GM23248 (cell line): ENCODE measurements around the gene OPCML. TPM values are rescaled to one million over a fixed set of nuclear protein-coding genes. Genes with fewer than 3 reads are reported as not detected.

Experiments
- DNase-seq: peaks from one replicate; pipeline ENCODE4 v3.0.0-alpha.2; 2015
- H2AFZ ChIP-seq: fragments of 200-600 bp; sonication (generic); 2 replicates; pipeline ENCODE4 v1.6.1; 2016; ENCODE audit warnings: antibody characterized with exemption
- H3F3A ChIP-seq: fragments of 200-600 bp; sonication (generic); 2 replicates; pipeline ENCODE4 v1.6.1; 2016; ENCODE audit warnings: mild to moderate bottlenecking, antibody characterized with exemption, mixed run types; ENCODE audit not compliant: insufficient read depth
- H3K27ac ChIP-seq: fragments of 200-600 bp; sonication (generic); 2 replicates; pipeline ENCODE4 v1.5.1; 2016; ENCODE audit warnings: mild to moderate bottlenecking
- H3K27me3 ChIP-seq: fragments of 200-600 bp; sonication (generic); replicated peaks from 2 replicates; pipeline ENCODE4 v1.6.1; 2016; ENCODE audit warnings: mild to moderate bottlenecking; ENCODE audit not compliant: insufficient read depth
- H3K36me3 ChIP-seq: fragments of 200-600 bp; sonication (generic); 2 replicates; pipeline ENCODE4 v1.6.1; 2016; ENCODE audit warnings: low read depth, mild to moderate bottlenecking
- H3K4me1 ChIP-seq: fragments of 200-600 bp; sonication (generic); 2 replicates; pipeline ENCODE4 v1.6.1; 2016; ENCODE audit warnings: mild to moderate bottlenecking; ENCODE audit not compliant: insufficient read depth
- H3K4me2 ChIP-seq: fragments of 200-600 bp; sonication (generic); one replicate; pipeline ENCODE4 v1.6.1; 2016; ENCODE audit warnings: mild to moderate bottlenecking; ENCODE audit not compliant: unreplicated experiment
- H3K4me3 ChIP-seq: fragments of 200-600 bp; sonication (generic); 2 replicates; pipeline ENCODE4 v1.5.1; 2016; ENCODE audit warnings: mild to moderate bottlenecking
- H3K79me2 ChIP-seq: fragments of 200-600 bp; sonication (generic); 2 replicates; pipeline ENCODE4 v1.6.1; 2016; ENCODE audit warnings: mild to moderate bottlenecking; ENCODE audit not compliant: insufficient read depth
- H3K9ac ChIP-seq: fragments of 200-600 bp; sonication (generic); 2 replicates; pipeline ENCODE4 v1.6.1; 2016; ENCODE audit warnings: mild to moderate bottlenecking
- H3K9me2 ChIP-seq: fragments of 200-600 bp; sonication (generic); 2 replicates; pipeline ENCODE4 v1.6.1; 2016; ENCODE audit warnings: mixed run types, mild to moderate bottlenecking, moderate library complexity; ENCODE audit not compliant: insufficient read depth
- H3K9me3 ChIP-seq: fragments of 200-600 bp; sonication (generic); one replicate; pipeline ENCODE4 v1.6.1; 2017; ENCODE audit warnings: low read depth
- H4K20me1 ChIP-seq: fragments of 200-600 bp; sonication (generic); 2 replicates; pipeline ENCODE4 v1.6.0; 2016; ENCODE audit not compliant: insufficient read depth
- EZH2 ChIP-seq: fragments of 200-600 bp; sonication (generic); IDR thresholded peaks from 2 replicates; pipeline ENCODE4 v1.6.1; 2018; ENCODE audit warnings: antibody characterized with exemption, mild to moderate bottlenecking; ENCODE audit not compliant: insufficient read depth, poor library complexity, severe bottlenecking
- EZH2phosphoT487 ChIP-seq: fragments of 200-600 bp; sonication (generic); IDR thresholded peaks from 2 replicates; pipeline ENCODE4 v1.6.1; 2018; ENCODE audit warnings: antibody characterized with exemption, moderate library complexity, mild to moderate bottlenecking, low read depth; ENCODE audit not compliant: insufficient read depth
- WGBS, 2 experiments: methylation state at CpG; one replicate each; pipeline ENCODE4 v1.1.6; 2015 to 2017; ENCODE audit warnings: low lambda C conversion rate in 2 of 2, low coverage in 1 of 2; ENCODE audit errors: missing lambda C conversion rate in 2 of 2; 5-methylcytosine and 5-hydroxymethylcytosine counted together
- in situ Hi-C: fragments of 300-500 bp; cut with MboI; formaldehyde crosslinking; loops from 2 replicates; pipeline ENCODE4 v1.15.0; 2020
- polyA plus RNA-seq: library from polyadenylated mRNA; unstranded; fragments of >200 nt; fragmentation: Nextera tagmentation; extraction: Ambion mirVana; gene quantifications from 2 replicates; pipeline ENCODE4 v1.2.1, GENCODE V29; 2016
- total RNA-seq: library from RNA; depleted of rRNA; stranded (reverse); fragments of >200 nt; shearing (Covaris generic); gene quantifications from 2 replicates; pipeline ENCODE4 v1.2.3, GENCODE V29; 2014

The OPCML gene
- total and polyA plus RNA-seq, 2 experiments from 2014 or later: 0.69 to 1.6 TPM

GRCh38 chr11:132670921-132671675 lies 861.2 kb downstream of the OPCML start:
- Histone ChIP-seq H4K20me1 (no peaks in the 10 kb centered on the region), H3K4me2 (no peak overlapping the region), H3K9me3 (no peaks in the 10 kb centered on the region), H3K4me3 (no peak overlapping the region), H3K9ac (no peak overlapping the region), H3K36me3 (no peaks in the 10 kb centered on the region), H3K27me3 (no peaks in the 10 kb centered on the region), H3F3A (no peaks in the 10 kb centered on the region), H3K9me2 (no peaks in the 10 kb centered on the region), H2AFZ (no peak overlapping the region), H3K27ac (no peak overlapping the region), H3K79me2 (no peaks in the 10 kb centered on the region), H3K4me1 (no peaks in the 10 kb centered on the region)
- in situ Hi-C loops: no loop called here
- 60% methylated on average over 5 of the region's 5 CpGs for WGBS, 2 experiments
- DNase-seq: no peak
- no peak for TF ChIP-seq EZH2phosphoT487
- TF ChIP-seq EZH2: no peak

GRCh38 chr11:132669949-132670348 lies 862.4 kb downstream of the OPCML start:
- Histone ChIP-seq H3K9me3 (no peaks in the 10 kb centered on the region), H3K27me3 (no peaks in the 10 kb centered on the region), H3K4me3 (no peak overlapping the region), H2AFZ (no peak overlapping the region), H3K9me2 (no peaks in the 10 kb centered on the region), H4K20me1 (no peaks in the 10 kb centered on the region), H3K79me2 (no peaks in the 10 kb centered on the region), H3K27ac (no peak overlapping the region), H3F3A (no peaks in the 10 kb centered on the region), H3K4me1 (no peaks in the 10 kb centered on the region), H3K4me2 (no peak overlapping the region), H3K36me3 (no peaks in the 10 kb centered on the region), H3K9ac (no peak overlapping the region)
- no peak for TF ChIP-seq EZH2phosphoT487
- no peak for TF ChIP-seq EZH2
- in situ Hi-C loops: no loop called here
- 35 to 39% methylated on average over 5 of the region's 5 CpGs for WGBS, 2 experiments
- no peak for DNase-seq

DNA sequence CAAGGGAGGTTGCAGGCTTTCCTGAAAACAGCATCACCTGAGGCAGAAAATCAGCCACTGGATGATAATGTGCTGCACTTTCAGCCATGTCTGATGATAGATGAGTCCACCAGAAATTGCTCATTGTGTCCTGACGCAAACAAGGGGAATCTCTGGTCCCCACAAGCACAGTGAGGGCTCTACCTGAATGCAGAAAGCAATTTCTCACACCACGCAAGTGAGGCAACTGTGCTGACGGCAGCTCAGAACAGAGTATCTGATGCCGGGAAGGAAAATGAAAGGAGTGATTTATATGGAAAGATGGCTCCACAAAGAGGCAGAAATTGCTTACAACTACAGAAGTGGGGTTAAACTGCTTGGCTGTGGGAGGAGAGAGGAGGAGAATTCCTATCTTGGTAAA lies 867.1 kb downstream of the OPCML start:
- Histone ChIP-seq H3F3A (no peaks in the 10 kb centered on the region), H3K27me3 (no peaks in the 10 kb centered on the region; the same call in 1 of the 2 replicates), H3K27ac (no peak overlapping the region), H2AFZ (no peak overlapping the region), H3K9me2 (no peaks in the 10 kb centered on the region), H4K20me1 (no peaks in the 10 kb centered on the region), H3K79me2 (no peaks in the 10 kb centered on the region), H3K9ac (no peak overlapping the region), H3K4me2 (no peak overlapping the region), H3K36me3 (no peaks in the 10 kb centered on the region), H3K9me3 (no peaks in the 10 kb centered on the region), H3K4me3 (no peak overlapping the region), H3K4me1 (no peaks in the 10 kb centered on the region)
- in situ Hi-C loops: no loop called here
- TF ChIP-seq EZH2 (no peak), EZH2phosphoT487 (no peak)
- no peak for DNase-seq
- WGBS, 2 experiments: 53 to 55% methylated on average over 4 of the region's 4 CpGs

- Histone ChIP-seq H3K9ac (no peak overlapping the region), H3K27ac (no peak overlapping the region), H3K9me2 (no peaks in the 10 kb centered on the region), H3K36me3 (no peaks in the 10 kb centered on the region), H3K79me2 (no peaks in the 10 kb centered on the region), H3K9me3 (no peaks in the 10 kb centered on the region), H3K4me1 (peaks cover 5% of the 10 kb centered on the region; the same call in 1 of the 2 replicates), H3K4me2 (no peak overlapping the region), H3F3A (no peaks in the 10 kb centered on the region), H3K4me3 (no peak overlapping the region), H3K27me3 (no peaks in the 10 kb centered on the region; the same call in 1 of the 2 replicates), H2AFZ (no peak overlapping the region), H4K20me1 (no peaks in the 10 kb centered on the region)
- in situ Hi-C loops: no loop called here
- 62 to 75% methylated on average over 2 of the region's 2 CpGs for WGBS, 2 experiments
- no peak for DNase-seq
- no peak for TF ChIP-seq EZH2phosphoT487
Measured at GRCh38 chr11:132658696-132659095, 873.6 kb downstream of the OPCML start.

GRCh38 chr11:132658004-132658403 lies 874.3 kb downstream of the OPCML start:
- no peak overlapping the region for H3K4me2 ChIP-seq
- no peak overlapping the region for H3K9ac ChIP-seq
- no peaks in the 10 kb centered on the region for H3K9me3 ChIP-seq
- H3F3A ChIP-seq: no peaks in the 10 kb centered on the region
- in situ Hi-C loops: no loop called here
- H3K4me3 ChIP-seq: no peak overlapping the region
- H3K4me1 ChIP-seq: peaks cover 5% of the 10 kb centered on the region; the same call in 1 of the 2 replicates
- DNase-seq: no peak
- no peaks in the 10 kb centered on the region for H3K9me2 ChIP-seq
- H4K20me1 ChIP-seq: no peaks in the 10 kb centered on the region
- H3K27me3 ChIP-seq: no peaks in the 10 kb centered on the region; the same call in 1 of the 2 replicates
- H3K79me2 ChIP-seq: no peaks in the 10 kb centered on the region
- no peak overlapping the region for H2AFZ ChIP-seq
- TF ChIP-seq EZH2phosphoT487: no peak
- no peak for TF ChIP-seq EZH2
- H3K27ac ChIP-seq: no peak overlapping the region
- WGBS, 2 experiments: 73 to 78% methylated on average over 4 of the region's 4 CpGs
- no peaks in the 10 kb centered on the region for H3K36me3 ChIP-seq
